ENCODE measurements around the gene SPOCK2.

SPOCK2 gene

DNA sequence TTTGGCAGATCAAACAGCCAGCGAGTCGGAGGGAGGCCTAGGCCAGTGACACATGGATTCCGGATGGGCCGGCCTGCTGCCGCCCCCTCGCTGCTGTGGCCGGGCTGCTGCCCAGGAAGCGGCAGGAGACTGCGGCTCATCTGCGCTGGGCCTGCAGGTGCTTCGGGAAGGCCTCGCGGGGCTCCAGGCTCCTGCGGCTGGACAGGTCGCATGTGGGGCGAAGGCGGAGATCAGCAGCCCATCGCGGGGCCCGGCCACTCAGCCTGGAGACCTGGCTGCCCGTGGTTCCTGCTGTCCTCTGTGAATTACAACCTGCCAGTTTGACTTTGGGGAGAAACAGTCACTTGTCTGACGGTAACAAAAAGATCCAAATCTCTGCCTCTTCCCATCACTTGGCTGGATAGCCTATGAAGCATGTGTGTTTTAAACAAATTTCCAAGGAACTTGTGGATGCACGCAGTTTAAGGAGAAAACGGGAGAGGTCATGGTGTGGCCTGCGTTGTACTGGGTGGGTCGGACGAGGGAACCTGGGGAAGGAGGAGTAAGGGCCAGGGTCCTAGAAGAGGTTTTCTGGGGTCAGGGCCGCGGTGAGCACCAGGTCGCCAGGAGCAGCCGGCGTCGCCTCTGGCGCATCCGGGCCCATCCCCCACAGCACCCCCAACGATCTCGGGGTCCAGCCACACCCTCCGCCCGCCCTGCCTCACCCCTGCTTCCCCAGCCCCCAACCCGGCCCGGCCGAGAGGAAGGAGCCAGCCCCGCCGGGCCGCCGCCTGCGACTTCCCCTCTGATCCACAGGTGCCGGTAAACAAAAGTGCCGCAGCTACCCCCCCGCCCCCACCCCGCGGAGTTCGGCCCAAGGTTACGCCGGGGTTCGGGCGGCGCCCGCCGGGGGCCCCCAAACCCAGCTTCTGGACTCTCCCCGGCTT is 1.6 kb downstream of the SPOCK2 start:
- DNase-seq: no peak

DNA sequence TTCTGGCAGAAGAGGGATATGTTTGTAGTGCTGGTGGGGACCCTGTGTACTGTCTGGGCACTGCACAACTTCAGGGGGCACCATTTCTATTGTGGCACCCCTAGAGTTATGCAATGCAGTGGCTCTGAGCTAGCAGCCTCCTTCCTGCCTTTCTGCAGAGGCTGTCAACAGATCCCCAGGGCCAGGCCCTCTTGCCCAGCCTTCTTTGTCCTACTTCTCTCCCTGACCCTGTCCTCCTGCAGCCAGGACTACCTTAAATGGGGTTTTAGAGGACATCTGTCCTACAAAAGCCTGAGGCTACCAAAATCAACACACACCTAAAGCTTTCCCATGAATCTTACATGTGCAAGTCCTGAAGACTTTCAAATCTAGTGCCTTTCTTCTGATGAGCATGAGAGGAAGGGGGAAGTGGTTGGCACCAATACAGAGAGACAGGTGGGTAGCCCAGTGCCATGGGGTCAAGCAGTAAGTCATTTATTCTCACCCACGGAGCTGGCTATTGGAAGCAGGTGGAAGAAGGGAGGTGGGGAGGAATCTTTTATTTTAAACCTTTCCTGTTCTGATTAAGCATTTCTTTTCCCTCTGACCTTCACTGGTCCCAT is 2.4 kb downstream of the SPOCK2 start:
- no peak for DNase-seq

DNA sequence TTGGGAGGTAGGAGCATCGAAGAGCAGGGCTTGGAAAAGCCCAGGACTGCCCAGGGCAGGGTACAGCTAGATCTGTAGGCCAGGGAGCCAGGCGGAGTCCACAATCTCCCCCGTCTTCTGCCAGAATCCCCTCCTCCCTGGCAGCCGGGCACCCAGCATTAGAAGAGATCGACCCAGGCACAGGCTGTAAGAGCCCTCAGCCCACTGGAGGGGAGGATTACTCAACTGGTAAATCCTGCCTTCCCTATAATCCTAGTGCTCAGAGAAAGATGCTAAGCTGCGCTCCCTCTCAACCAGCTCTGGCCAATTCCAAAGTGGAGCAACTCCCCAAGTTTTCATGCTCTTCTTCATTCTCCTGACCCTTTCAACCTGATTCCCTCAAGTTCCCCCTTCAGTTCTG is 3.2 kb downstream of the SPOCK2 start:
- DNase-seq: no peak

DNA sequence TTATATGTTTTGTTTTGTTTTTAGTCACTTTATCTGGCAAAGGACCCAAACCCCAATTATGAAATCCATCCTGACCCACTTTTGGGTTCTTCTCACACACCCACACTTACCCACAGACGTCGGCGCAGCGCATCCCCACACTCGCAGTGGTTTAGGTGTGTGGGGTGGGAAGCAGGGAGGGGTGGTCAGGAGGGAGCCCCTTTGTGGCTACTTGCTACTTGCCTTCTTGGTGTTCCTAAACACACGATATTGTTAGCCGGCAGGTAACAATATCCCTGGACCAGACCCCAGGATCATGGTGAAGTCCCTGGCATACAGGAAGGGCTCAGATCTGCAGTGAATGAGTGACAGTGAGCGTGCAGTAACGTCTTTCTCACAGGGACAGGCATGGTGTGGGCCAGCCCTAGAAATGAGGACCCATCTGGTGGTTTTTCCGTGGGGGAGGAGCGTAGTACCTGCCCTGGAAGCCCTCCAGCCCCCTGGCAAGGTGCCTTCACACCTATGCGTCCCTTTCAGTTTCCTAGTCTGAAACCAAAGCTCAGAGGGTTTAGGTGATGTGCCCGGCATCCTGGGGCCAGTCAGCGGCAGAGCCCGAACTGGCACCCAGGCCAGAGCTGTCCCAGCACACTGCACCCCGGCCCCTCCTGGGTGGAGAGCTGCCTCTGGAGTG is 4.4 kb downstream of the SPOCK2 start:
- DNase-seq: no peak

DNA sequence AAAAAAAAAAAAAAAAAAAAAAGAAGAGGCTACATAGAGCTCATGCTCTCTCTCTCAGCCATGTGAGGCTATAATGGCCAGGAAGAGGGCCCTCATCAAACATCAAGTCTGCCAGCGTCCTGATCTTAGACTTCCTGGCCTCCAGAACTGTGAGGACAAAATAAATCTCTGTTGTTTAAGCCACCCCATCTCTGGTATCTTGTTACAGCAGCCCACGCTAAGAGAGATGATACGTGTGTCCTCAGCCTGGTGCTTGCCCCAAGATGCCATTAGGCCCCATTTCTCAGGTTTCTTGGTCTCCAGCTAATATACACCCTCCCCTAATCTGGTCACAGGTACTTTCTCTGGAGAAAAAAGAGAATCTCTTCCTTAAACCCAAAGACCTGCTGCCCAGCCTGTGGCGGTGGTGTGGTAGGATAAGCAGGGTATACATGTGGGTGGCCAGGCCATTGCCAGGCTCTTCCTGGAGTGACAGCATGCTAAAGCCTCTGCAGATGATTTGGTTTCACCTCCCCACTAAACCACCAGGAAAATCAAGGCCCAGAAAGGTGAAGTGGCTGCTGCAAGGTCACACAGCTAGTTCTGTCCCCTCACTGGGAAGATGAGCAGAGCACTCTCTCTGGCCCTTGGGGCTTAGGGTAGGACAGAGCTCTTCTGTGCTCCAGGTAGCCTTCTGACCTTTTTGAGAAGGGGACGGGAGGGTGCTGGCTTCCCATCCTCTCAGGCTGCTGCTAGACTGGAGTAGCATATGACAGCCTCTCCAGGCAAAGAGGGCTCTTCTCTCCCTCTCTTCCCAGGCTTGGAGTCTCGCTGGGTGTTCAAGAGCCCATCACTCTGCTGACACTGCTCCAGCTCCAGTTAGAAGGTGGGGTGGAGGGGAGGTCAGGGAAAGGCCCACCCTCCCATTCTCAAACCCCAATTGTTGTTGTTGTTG is 5.2 kb downstream of the SPOCK2 start:
- no peak for DNase-seq

DNA sequence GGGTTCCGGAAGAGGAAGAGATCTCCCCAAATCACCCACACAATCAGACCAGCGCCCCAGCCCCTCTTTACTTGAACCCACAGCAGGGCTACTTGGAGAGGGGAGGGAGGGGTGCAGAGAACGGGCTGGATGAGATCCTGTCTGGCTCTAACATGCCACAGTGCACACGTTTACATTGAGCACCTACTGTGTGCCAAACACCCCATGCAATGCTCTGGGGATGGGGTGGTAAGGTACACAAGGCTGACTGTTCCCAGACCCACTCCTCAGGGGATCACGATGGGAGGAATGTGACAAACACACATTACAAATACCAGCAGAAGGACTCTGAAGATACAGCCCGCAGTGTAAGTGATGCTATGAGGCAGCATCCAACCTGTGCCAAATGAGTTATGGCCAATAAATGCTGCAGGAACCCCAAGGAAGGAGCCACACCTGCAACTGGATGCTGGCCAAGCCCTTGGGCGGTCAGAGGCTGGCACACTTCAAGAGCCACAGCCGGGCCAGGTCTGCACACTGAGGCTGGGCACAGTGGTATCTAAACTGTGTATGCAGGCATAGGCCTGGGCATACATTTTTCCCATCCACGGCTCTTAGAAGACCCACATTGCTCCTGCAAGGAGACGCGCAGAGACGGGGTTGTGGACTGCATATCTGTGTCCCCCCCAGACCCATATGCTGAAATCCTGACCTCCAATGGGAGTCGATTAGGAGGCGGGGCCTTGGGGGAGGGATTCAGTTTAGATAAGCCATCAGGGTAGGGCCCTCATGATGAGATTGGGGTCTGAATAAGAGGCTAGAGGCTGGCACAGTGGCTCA is 6.4 kb downstream of the SPOCK2 start:
- no peak for DNase-seq

DNA sequence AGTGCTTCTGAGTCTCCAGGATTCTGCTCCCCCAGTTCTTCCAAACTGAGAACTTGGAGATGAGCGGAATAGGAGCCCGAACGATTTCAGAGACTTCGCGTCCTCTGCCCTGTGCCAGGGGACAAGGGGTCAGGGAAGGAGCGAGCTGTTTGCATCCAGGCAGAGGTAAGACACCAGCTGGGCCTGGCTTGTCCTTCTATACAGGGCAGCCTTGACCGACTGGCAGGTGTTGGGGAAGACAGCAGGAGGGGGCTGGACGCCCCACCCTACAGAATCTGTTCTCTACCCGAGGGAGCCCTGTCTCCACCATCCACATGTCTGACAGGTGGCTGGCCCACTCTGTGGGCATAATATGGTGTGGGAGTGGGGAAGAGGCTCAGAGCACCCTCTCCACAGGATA is 7.1 kb downstream of the SPOCK2 start:
- no peak for DNase-seq

DNA sequence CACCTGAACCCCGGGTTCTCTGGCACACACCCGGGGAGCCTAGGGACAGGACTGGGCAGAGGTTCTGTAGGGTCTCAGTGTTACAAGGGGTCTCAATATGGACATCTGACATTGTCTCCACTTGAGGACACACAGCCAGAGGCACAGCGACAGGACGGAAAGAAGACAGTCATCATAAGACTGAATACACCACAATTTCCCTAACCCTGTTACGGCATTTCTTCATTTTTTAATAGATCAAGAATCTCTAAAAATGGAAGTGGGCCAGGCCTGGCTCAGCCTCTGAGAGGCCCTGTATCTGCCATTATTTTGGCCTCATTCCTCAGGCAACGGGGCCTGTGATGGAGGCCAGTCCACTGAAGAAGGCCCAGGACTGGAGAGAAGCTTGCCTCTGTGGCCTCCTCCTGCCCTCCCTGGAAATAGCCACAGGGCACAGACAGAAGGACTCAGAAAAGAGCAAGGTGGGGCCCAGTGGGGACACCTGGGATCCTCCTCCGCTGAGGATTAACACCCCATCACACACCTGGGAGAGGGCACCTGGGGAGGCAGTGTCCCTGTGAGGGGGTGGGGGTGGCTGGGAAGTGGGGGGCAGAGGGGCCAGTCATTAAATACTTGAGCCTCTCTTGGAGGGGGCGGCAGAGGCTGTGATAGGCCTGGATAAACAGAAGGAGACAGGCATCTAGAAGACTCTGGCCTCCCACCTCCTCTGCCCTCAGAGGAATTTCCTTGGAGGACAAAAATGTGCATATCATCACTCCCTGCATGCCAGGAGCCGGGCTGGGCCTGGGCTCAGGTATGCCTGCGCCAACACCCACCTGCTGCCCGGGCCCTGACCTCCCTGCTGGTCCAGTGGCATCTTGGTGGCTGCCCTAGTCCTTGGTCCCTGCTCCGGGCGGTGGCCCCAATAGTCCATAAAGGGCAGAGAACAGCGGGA is 8.0 kb downstream of the SPOCK2 start:
- DNase-seq: no peak

DNA sequence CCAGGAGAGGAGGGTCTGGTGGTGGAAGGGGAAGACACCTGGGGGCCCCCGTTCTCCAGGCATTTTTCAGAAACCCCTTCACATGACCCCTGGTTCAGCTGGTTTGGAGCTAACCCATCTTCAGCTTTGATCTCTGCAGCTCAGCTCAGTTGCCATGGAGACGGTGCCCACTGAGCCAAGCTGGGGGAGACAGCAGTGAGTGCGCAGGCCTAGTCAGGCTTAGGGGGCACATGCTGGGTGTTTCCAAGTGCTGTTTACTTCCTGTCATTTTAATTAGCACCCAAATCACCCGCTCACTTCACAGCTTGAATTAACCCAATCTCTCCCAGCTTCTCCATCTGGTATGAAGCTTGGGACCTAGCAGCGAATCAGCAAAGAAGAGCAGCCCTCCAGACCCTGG is 9.0 kb downstream of the SPOCK2 start:
- no peak for DNase-seq

DNA sequence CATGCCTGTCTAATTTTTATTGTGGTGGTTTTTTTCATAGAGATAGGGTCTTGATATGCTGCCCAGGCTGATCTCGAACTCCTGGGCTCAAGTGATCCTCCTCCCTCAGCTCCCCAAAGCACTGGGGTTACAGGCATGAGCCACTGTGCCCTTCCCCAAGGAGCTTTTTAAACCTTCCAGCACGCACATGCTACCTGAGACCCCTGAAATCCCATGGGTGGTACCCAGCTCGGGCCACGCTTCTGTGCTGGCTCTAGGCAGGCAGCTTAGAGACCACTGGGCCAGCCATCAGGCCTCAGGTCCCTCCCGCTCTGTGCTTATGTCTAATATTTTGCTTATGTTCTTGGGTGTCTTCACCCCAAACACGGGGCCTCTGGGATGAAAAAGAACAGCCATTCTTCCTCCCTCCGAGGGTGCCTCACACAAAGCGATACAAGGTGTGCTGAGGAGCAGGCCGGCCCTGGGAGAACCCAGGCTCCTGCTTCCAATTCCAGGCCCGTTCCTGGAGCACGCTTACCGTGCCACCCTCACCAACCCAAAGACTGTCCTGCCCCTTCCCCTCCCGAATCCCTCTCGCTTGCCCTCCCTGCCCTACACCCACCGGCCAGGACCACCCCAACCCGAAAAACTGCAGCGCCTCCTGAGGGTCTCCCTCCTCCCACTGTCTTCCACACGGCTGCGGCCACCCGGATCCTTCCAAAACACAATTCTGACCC is 10.9 kb downstream of the SPOCK2 start:
- DNase-seq: no peak

DNA sequence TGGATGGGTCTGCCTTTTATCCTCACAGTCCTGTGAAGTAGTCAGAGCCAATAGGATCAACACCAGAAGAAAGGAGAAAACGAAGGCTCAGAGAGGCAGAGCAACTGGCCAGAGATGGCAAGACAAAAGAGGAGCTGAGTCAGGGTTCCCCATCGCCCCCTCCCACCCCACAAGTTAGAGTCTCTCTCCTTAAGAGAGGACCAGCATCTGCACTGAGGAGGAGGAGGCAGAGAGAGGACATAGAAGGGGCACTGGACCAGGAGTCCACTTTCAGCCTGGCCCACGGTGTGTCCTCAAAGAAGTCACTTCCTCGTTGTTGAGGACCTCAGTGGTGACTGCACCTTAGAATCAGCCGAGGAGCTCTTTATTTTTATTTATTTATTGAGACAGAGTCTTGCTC is 11.6 kb downstream of the SPOCK2 start:
- no peak for DNase-seq

DNA sequence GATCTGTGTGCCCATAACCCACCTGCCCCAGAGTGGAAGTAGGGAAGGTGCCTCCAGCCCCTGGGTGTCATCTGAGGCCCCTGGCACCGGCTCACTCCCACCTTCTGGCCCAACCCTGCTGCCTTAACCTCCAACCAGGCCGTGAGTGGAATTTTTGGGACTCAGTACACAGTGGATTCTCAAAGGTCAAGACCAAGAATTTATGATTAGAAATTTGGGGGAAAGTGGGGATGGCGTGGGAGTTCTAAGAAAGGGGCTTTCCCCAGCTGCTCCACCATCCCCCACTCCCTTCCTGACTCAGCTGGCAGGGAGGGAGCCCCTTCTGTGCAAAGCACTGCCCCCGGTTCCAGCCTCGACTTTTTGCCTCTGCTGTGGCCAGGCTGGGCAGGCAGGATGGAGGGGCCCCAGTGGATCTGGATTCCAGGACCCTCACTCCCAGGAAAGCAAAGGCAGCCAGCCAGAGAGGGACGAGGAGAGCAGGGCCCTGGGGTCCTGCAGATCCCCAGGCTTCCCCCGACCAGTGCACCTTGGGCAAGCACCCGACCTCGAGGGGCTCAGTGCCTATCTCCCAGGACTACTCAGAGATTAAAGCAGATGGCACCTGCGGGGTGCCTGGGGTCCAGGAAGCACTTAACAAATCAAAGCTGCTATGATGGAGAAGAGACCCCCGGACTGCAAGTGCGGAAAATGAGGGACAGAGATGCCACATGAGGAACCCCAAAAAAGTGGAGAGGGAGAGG is 12.8 kb downstream of the SPOCK2 start:
- no peak for DNase-seq

DNA sequence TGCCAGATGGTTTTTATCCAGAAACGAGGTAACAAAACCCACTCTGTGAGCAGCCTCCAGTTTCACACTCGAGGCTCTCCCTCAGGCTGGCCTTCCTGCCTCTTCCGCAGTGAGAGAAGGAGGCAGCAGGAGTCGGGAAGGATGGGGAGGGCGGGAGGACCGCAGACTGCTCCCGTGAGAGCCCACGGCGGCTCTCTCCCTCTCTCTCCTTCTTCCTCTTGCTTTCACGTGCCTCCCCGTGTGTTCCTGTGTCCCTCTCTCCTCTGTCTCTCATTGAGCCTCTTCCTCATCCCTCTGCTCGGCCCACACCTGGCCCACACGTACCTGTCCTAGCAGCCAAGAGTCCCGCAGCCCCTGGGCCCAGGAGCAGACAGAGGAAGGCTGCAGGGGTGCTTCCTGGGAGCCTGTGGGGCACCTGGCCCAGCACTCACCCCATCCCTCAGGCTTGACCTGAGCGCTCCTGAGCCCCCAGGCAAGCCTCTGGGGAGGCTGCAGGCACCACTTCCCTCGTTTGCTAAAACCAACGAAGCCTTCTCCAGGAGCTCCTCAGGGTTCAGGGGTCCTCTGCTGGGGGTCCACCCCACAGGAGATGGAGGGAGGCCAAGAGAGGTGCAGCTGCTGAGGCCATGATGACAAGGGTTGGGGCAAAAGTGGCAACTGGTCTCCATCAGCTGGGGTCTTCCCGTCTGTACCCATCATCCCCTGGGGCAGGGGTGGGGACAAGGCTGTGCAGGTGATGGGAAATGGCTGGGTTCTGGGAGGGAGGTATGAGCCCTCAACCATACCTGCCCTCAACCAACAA is 13.6 kb downstream of the SPOCK2 start:
- DNase-seq: no peak

DNA sequence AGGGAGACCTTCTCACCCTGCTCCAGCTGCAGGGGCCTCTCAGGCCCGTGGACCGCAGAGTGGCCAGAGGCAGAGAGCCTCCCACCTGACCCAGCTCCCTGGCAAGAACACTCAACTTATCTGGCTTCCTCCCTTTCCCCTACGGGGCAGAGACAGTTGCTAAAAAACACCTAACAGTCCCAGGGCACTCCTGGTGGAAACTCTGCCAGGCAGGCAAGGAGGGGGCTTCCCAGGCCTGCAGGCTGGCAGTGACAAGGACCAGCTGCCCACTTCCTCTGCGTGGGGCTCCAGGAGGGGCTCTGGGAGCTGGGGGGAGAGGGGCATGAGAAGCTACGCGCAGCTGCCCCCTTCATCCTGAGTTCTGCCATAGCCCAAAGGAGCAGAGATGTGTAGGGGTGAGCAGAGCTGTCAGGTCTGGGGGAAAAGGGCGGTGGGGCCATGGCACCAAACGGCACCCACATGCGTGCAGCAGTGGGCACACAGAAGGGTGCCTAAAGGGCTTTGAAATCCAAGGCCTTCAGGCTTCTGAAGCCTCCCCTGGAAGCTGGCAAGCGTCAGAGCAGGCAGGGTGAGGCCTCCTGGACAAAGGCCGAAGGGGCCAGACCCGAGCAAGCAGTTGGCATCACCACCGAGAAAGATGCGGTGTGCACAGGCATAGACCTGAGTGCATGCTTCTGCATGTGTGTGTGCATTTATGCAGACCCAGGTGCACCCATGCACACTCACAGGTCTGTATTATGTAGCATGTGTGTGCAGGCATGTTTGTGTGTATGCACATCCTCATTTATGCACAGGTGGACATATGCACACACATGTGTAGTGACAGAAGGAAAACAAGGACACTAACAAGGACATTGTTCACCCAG is 14.4 kb downstream of the SPOCK2 start:
- no peak for DNase-seq

DNA sequence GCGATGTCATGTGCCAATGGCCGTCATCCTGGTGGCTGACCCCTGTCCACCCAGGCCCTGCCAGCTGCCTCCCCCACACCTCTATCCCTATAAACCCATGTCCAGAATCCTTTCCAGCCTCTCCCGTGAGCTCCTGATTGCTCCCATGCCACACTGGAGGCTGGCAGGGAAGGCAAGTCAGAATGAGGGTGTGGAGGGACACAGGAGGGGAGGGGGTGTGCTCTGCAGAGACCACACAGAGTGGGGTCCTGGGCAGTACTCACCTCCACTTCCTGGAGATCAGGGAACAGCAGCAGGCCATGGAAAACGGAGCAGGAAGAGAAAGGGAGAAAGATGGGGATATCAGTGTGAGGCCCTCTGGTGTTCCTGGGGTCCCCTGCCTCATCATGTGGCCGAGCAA is 15.7 kb downstream of the SPOCK2 start:
- no peak for DNase-seq

DNA sequence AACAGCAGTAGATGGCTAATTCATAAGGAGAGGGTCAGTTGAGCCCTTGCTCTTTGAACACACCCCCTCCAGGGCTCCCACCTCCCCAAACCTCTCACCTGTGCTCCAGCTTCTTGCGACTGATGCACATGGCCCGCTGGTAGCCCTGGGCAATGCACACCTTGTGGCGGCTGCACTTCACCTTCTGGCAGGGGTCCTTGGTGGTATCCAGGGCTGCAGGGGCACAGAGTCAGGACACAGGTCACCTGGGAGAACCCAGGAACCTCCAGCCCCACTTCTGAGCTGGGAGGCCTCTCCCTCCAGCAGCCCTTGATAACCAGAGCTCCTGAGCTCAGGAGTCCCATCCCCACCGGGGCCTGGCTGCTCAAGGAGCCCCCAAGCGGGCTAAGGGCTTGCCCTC is 16.3 kb downstream of the SPOCK2 start:
- no peak for DNase-seq

DNA sequence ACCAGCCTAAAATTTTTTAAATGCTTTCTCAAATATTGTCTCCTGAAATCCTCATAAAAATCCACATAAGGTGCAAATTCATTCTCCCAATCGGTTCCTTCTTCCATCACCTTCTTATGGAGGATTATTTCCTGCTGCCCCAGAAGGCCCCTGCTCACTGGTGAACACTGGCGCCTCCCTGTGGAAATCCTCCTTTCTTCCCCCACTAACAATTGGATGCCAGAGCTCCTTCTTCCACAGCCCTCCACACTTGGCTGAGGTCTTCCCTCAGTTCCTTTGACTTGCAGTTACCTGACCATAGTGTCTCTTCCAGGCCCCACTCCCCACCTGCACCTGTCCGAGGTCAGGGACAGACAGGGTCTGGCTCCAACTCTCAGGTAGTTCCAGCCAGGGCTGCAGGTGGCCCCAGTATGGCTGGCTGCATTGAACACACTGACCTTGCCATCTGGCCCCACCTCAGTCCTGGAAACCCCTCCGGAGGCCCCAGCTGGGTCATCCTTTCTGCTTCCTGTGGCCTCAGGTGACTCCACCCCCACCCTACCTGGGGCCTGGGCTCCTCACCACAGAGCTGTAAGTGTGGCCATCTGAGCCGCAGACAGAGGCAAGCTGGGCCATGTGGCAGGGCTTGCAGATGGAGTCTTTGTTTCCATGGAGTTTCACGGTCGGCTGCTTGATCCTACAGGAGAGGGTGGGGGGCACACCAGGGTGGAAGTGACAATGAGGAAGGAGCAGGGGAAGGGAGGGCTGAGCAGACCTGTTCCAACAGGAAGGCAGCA is 18.4 kb downstream of the SPOCK2 start:
- DNase-seq: peak; percentile 11
